Activated CD8-positive, alpha-beta T cell treated with anti-CD3 and anti-CD28 coated beads for 36 hours (primary cell): ENCODE data around the gene EHBP1. TPM values are rescaled to one million over a fixed set of nuclear protein-coding genes. Genes with fewer than 3 reads are reported as not detected.

ENCODE experiments used
- ATAC-seq: fragments of 200-7000 bp; cut with Tn5 transposase; one replicate; pipeline ENCODE4 v1.10.0; 2021; ENCODE audit warnings: mild to moderate bottlenecking, moderate library complexity
- CTCF ChIA-PET: fragments of 350-600 bp; sonication (Branson Sonifier 250); formaldehyde crosslinking; loops from one replicate; lab custom pipeline; 2021; ENCODE audit warnings: antibody characterized with exemption; lab: Charles Lee
- POLR2A ChIA-PET: fragments of 350-600 bp; sonication (Branson Sonifier 250); formaldehyde crosslinking; loops from one replicate; lab custom pipeline; 2021; ENCODE audit warnings: antibody characterized with exemption; lab: Charles Lee
- DNase-seq: peaks from one replicate; pipeline ENCODE4 v3.0.0-alpha.2; 2020
- H3K27ac Mint-ChIP-seq: one replicate; pipeline ENCODE4 v1.8.0; 2021; ENCODE audit warnings: mild to moderate bottlenecking, mixed read lengths
- H3K27me3 Mint-ChIP-seq: one replicate; pipeline ENCODE4 v1.8.0; 2021; ENCODE audit warnings: mixed read lengths
- H3K36me3 Mint-ChIP-seq: one replicate; pipeline ENCODE4 v1.8.0; 2021; ENCODE audit warnings: low read depth, mixed read lengths
- H3K4me1 Mint-ChIP-seq: one replicate; pipeline ENCODE4 v1.8.0; 2021; ENCODE audit warnings: low read depth, mixed read lengths
- H3K4me3 Mint-ChIP-seq: one replicate; pipeline ENCODE4 v1.8.0; 2021; ENCODE audit warnings: mild to moderate bottlenecking, moderate library complexity, mixed read lengths
- H3K9me3 Mint-ChIP-seq: one replicate; pipeline ENCODE4 v1.8.0; 2021; ENCODE audit warnings: mixed read lengths
- CTCF ChIP-seq: fragments of 200-600 bp; IDR thresholded peaks from one replicate; pipeline ENCODE4 v1.8.0; 2022; ENCODE audit warnings: antibody characterized with exemption, mild to moderate bottlenecking
- intact Hi-C: fragments of 100-400 bp; cut with micrococcal nuclease; formaldehyde crosslinking; loops from one replicate; pipeline ENCODE4 v1.10.0; 2022
- total RNA-seq, 2 experiments: library from RNA; stranded (reverse); gene quantifications; one replicate each; pipeline ENCODE4 v1.2.3, GENCODE V29; 2021

Gene EHBP1
- total RNA-seq, 2 experiments from 2014 or later = 24.1 to 24.3 TPM

- POLR2A ChIA-PET = no interaction called here
- ATAC-seq = no peak
- CTCF ChIA-PET = no interaction called here
- Mint-ChIP-seq H3K27me3 (no peaks in the 10 kb centered on the region), H3K9me3 (no peaks in the 10 kb centered on the region), H3K27ac (no peak overlapping the region), H3K4me3 (no peak overlapping the region), H3K4me1 (no peaks in the 10 kb centered on the region), H3K36me3 (no peaks in the 10 kb centered on the region)
- TF ChIP-seq CTCF = no peak
- intact Hi-C loops = no loop called here
- DNase-seq = no peak
Observed at GRCh38 chr2:62974999-62975398, 269.5 kb downstream of the EHBP1 start.

- ATAC-seq (no peak), DNase-seq (no peak)
- H3K4me1 Mint-ChIP-seq = no peaks in the 10 kb centered on the region
- no peak for TF ChIP-seq CTCF
- H3K36me3 Mint-ChIP-seq = no peaks in the 10 kb centered on the region
- H3K9me3 Mint-ChIP-seq = no peaks in the 10 kb centered on the region
- H3K27ac Mint-ChIP-seq = no peak overlapping the region
- H3K27me3 Mint-ChIP-seq = no peaks in the 10 kb centered on the region
- POLR2A ChIA-PET = interaction anchor here (0.7 kb wide), 1 partner anchor 851 kb away, joined by 3 read pairs; no protein-coding TSS in a partner anchor
- intact Hi-C loops = no loop called here
- no peak overlapping the region for H3K4me3 Mint-ChIP-seq
- CTCF ChIA-PET = no interaction called here
Observed at GRCh38 chr2:62991605-62992004, 286.1 kb downstream of the EHBP1 start.

- no peaks in the 10 kb centered on the region for H3K9me3 Mint-ChIP-seq
- H3K36me3 Mint-ChIP-seq = peaks cover 5% of the 10 kb centered on the region
- DNase-seq (no peak), ATAC-seq (no peak)
- TF ChIP-seq CTCF = no peak
- no peaks in the 10 kb centered on the region for H3K27me3 Mint-ChIP-seq
- H3K4me1 Mint-ChIP-seq = no peaks in the 10 kb centered on the region
- no peak overlapping the region for H3K4me3 Mint-ChIP-seq
- H3K27ac Mint-ChIP-seq = no peak overlapping the region
- POLR2A ChIA-PET = interaction anchor here (0.6 kb wide), 1 partner anchor 56 kb away, joined by 3 read pairs; no protein-coding TSS in a partner anchor
- intact Hi-C loops = no loop called here
- CTCF ChIA-PET = interaction anchor here (0.9 kb wide), 1 partner anchor 431 kb away, joined by 3 read pairs; no protein-coding TSS in a partner anchor
Observed at GRCh38 chr2:62992561-62992960, 287.0 kb downstream of the EHBP1 start.

- Mint-ChIP-seq H3K27me3 (no peaks in the 10 kb centered on the region), H3K4me3 (no peak overlapping the region), H3K36me3 (peaks cover 5% of the 10 kb centered on the region), H3K27ac (no peak overlapping the region), H3K4me1 (no peaks in the 10 kb centered on the region), H3K9me3 (no peaks in the 10 kb centered on the region)
- ATAC-seq = no peak
- no peak for DNase-seq
- ChIA-PET CTCF (no interaction called here), POLR2A (interaction anchor here (0.6 kb wide), 1 partner anchor 492 kb away, joined by 5 read pairs; no protein-coding TSS in a partner anchor)
- intact Hi-C loops = no loop called here
- TF ChIP-seq CTCF = no peak
Observed at GRCh38 chr2:62994206-62994605, 288.7 kb downstream of the EHBP1 start.

- intact Hi-C loops = no loop called here
- H3K9me3 Mint-ChIP-seq = no peaks in the 10 kb centered on the region
- DNase-seq = no peak
- no peak overlapping the region for H3K27ac Mint-ChIP-seq
- H3K27me3 Mint-ChIP-seq = no peaks in the 10 kb centered on the region
- ATAC-seq = no peak
- H3K4me3 Mint-ChIP-seq = no peak overlapping the region
- ChIA-PET POLR2A (no interaction called here), CTCF (no interaction called here)
- H3K4me1 Mint-ChIP-seq = no peaks in the 10 kb centered on the region
- peaks cover 8% of the 10 kb centered on the region for H3K36me3 Mint-ChIP-seq
- no peak for TF ChIP-seq CTCF
Observed at GRCh38 chr2:62996534-62997186, 291.1 kb downstream of the EHBP1 start.
